ENCODE measurements around the gene TM9SF4.

TM9SF4 gene

DNA sequence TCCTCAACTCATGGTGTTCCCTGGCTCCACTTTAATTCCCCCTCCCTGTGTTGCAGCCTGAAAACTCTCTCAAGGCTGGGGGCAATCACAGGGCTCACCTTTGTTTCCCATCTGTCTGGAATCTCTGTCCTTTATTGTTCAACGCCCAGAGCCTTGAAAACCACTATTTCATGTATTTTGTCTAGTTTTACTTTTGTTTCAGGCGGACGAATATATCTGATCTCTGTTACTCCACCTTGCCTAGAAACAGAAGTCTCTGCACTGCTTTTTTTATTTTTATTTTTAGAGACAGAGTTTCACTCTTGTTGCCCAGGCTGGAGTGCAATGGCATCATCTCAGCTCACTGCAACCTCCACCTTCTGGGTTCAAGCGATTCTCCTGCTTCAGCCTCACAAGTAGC lies 70.4 kb downstream of the TM9SF4 start:
- no peak overlapping the region for H3K9ac ChIP-seq
- no peak overlapping the region for H3K4me2 ChIP-seq (ENCODE audit: low read length)
- H3K9me3 ChIP-seq (ENCODE audit: control insufficient read depth, low read length), result no peaks in the 10 kb centered on the region
- no peak overlapping the region for H2AFZ ChIP-seq
- H3K36me3 ChIP-seq (ENCODE audit: control insufficient read depth, insufficient read depth, low read length), result no peaks in the 10 kb centered on the region
- H3K79me2 ChIP-seq, result peaks cover 3% of the 10 kb centered on the region
- no peaks in the 10 kb centered on the region for H3K4me1 ChIP-seq
- H3K4me3 ChIP-seq (ENCODE audit: low read depth, low read length), result no peak overlapping the region
- no peak overlapping the region for H3K27ac ChIP-seq
- TF ChIP-seq, protein P1, sequence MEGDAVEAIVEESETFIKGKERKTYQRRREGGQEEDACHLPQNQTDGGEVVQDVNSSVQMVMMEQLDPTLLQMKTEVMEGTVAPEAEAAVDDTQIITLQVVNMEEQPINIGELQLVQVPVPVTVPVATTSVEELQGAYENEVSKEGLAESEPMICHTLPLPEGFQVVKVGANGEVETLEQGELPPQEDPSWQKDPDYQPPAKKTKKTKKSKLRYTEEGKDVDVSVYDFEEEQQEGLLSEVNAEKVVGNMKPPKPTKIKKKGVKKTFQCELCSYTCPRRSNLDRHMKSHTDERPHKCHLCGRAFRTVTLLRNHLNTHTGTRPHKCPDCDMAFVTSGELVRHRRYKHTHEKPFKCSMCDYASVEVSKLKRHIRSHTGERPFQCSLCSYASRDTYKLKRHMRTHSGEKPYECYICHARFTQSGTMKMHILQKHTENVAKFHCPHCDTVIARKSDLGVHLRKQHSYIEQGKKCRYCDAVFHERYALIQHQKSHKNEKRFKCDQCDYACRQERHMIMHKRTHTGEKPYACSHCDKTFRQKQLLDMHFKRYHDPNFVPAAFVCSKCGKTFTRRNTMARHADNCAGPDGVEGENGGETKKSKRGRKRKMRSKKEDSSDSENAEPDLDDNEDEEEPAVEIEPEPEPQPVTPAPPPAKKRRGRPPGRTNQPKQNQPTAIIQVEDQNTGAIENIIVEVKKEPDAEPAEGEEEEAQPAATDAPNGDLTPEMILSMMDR (IDR thresholded peaks at IDR 0.05), result no peak
- no peaks in the 10 kb centered on the region for H3K27me3 ChIP-seq (ENCODE audit: control insufficient read depth, insufficient read depth, low read length)

DNA sequence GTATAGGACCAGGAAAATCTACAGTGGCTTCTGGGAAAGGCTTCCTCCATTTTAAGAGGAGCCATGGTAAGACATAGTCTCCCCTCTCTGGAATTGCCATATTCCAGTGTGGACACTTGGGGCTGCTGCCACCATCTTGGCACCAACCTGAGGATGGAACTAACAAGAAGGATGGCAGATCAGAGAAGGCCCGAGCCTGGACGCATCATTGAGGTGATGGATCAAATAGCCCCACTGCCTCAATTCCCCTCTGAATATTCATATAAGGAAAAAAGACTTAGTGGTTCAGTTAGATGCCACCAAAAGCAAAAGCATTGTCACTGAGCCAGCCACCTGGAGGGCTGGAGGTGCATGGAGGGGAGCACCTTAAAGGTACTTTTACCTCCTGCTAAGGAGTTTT lies 72.1 kb downstream of the TM9SF4 start:
- Histone ChIP-seq H3K27me3 (ENCODE audit: control insufficient read depth, insufficient read depth, low read length) (no peaks in the 10 kb centered on the region), H3K79me2 (peaks cover 3% of the 10 kb centered on the region), H3K4me2 (ENCODE audit: low read length) (no peak overlapping the region), H3K4me1 (no peaks in the 10 kb centered on the region), H3K9ac (no peak overlapping the region), H2AFZ (no peak overlapping the region), H3K9me3 (ENCODE audit: control insufficient read depth, low read length) (no peaks in the 10 kb centered on the region), H3K27ac (no peak overlapping the region), H3K36me3 (ENCODE audit: control insufficient read depth, insufficient read depth, low read length) (no peaks in the 10 kb centered on the region), H3K4me3 (ENCODE audit: low read depth, low read length) (no peak overlapping the region)
- TF ChIP-seq, protein P1 (IDR thresholded peaks at IDR 0.05), result no peak

DNA sequence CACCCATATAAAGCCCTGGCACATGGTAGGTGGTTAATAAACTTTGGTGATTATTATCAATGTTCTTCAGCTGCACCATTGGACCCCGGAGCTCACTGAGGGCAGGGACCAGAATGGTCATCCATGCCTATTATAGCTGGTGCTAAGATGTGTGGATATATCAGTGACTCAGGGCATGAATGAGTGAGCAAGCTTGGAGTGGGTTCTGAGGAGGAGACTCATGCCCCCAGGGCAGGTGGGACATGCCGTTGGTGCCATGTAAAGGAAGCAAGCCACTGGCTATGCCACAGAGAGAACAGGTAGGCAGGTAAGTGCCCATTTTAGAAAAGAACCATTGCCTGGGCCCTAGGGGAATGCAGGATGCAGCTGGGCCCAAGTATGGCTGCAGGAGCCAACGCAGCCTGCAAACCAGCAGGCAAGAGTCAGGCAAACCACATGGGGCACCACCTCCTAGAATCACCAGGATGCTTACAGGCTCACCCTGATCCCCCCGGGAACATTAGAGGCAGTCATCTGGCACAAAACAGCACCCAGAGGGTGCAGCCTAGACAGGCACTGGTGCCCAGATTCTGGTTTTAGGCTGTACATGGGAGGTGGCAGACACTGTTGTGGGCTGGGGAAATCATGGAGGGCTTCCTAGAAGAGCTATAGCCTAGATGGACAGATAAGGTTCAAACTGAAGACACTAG lies 74.6 kb downstream of the TM9SF4 start:
- Histone ChIP-seq H2AFZ (no peak overlapping the region), H3K36me3 (ENCODE audit: control insufficient read depth, insufficient read depth, low read length) (no peaks in the 10 kb centered on the region), H3K9ac (no peak overlapping the region), H3K79me2 (peaks cover 7% of the 10 kb centered on the region), H3K27me3 (ENCODE audit: control insufficient read depth, insufficient read depth, low read length) (no peaks in the 10 kb centered on the region), H3K9me3 (ENCODE audit: control insufficient read depth, low read length) (no peaks in the 10 kb centered on the region), H3K4me2 (ENCODE audit: low read length) (no peak overlapping the region), H3K4me3 (ENCODE audit: low read depth, low read length) (no peak overlapping the region), H3K27ac (no peak overlapping the region), H3K4me1 (peaks cover 7% of the 10 kb centered on the region)
- TF ChIP-seq, protein P1 (IDR thresholded peaks at IDR 0.05), result no peak

DNA sequence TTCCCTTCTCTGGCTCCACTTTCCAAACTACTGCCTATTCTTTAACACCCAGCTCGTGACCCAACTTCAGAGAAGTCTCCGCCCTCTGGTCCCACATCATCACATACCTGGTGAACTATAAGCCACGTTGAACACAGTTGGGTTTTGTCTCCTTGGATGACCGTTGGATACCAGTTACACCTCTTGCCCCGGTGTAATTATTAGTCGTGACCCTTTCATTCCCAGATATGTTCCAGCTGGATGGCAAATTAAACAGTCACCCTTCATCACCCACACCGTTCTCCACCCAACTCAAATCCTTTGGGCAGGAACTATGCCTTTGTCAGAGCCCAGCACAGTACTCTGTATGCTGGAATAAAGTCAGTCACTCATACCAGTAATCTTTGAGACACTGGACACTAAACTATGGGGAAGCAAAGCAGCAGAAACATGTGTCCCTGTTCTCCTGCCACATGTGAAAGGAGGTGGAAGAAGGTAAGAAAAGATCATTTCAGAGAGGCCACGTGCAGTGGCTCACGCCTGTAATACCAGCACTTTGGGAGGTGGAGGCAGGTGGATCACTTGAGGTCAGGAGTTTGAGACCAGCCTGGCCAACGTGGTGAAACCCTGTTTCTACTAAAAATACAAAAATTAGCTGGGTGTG lies 75.6 kb downstream of the TM9SF4 start:
- peaks cover 12% of the 10 kb centered on the region for H3K4me1 ChIP-seq
- H3K4me2 ChIP-seq (ENCODE audit: low read length), result no peak overlapping the region
- H3K27ac ChIP-seq, result no peak overlapping the region
- no peaks in the 10 kb centered on the region for H3K36me3 ChIP-seq (ENCODE audit: control insufficient read depth, insufficient read depth, low read length)
- H3K79me2 ChIP-seq, result peaks cover 7% of the 10 kb centered on the region
- H3K4me3 ChIP-seq (ENCODE audit: low read depth, low read length), result no peak overlapping the region
- no peaks in the 10 kb centered on the region for H3K27me3 ChIP-seq (ENCODE audit: control insufficient read depth, insufficient read depth, low read length)
- H2AFZ ChIP-seq, result no peak overlapping the region
- no peaks in the 10 kb centered on the region for H3K9me3 ChIP-seq (ENCODE audit: control insufficient read depth, low read length)
- H3K9ac ChIP-seq, result no peak overlapping the region
- TF ChIP-seq, protein P1 (IDR thresholded peaks at IDR 0.05), result no peak

DNA sequence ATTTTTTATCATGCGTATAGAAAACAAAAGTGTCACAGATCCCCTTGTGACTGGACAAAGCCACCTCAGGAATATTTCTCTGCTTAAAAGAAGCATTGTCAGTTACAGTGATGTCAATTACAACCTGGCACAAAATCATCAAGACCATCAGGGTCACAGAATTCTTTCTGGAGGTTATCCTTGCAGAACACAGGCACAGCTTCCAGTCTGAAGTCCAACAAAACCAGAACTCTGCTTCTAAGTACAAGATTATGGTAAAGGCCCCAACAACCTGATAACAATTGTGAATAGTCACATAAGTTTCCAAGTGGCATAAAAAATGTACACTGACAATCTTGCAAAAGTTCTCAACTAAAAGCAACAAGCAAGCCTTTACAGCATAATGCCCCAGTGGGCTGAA lies 77.0 kb downstream of the TM9SF4 start:
- Histone ChIP-seq H3K27me3 (ENCODE audit: control insufficient read depth, insufficient read depth, low read length) (no peaks in the 10 kb centered on the region), H3K4me3 (ENCODE audit: low read depth, low read length) (no peak overlapping the region), H3K9me3 (ENCODE audit: control insufficient read depth, low read length) (no peaks in the 10 kb centered on the region), H3K79me2 (peaks cover 7% of the 10 kb centered on the region), H3K4me2 (ENCODE audit: low read length) (no peak overlapping the region), H3K27ac (no peak overlapping the region), H3K36me3 (ENCODE audit: control insufficient read depth, insufficient read depth, low read length) (no peaks in the 10 kb centered on the region), H2AFZ (no peak overlapping the region), H3K4me1 (peaks cover 17% of the 10 kb centered on the region), H3K9ac (no peak overlapping the region)
- TF ChIP-seq, protein P1 (IDR thresholded peaks at IDR 0.05), result no peak

Measured in parathyroid adenoma (tissue), 2 donors.